Trophoblast cell (in vitro differentiated cells and primary cell): ENCODE results near the gene WSCD2.
A peak's percentile ranks its signal among the peaks of the same experiment; 100 is the strongest.

ENCODE experiments used
- DNase-seq, 2 donors: peaks; one replicate each; pipeline ENCODE4 v3.0.0-alpha.2; 2016
- H2AFZ ChIP-seq: 2 replicates; pipeline ENCODE4 v1.6.1; 2013; ENCODE audit warnings: low read length, moderate library complexity, mild to moderate bottlenecking; ENCODE audit not compliant: insufficient read depth, poor library complexity
- H2AK5ac ChIP-seq: 2 replicates; pipeline ENCODE4 v1.6.1; 2013; ENCODE audit warnings: mild to moderate bottlenecking, low read length
- H2BK120ac ChIP-seq: 2 replicates; pipeline ENCODE4 v1.6.1; 2013; ENCODE audit warnings: low read length, mild to moderate bottlenecking, moderate library complexity; ENCODE audit not compliant: insufficient read depth, poor library complexity
- H2BK12ac ChIP-seq: 2 replicates; pipeline ENCODE4 v1.6.1; 2013; ENCODE audit warnings: mild to moderate bottlenecking, low read length, moderate library complexity
- H2BK5ac ChIP-seq: 2 replicates; pipeline ENCODE4 v1.6.1; 2013; ENCODE audit warnings: low read length, low read depth, moderate library complexity, mild to moderate bottlenecking; ENCODE audit not compliant: poor library complexity
- H3K14ac ChIP-seq: 2 replicates; pipeline ENCODE4 v1.6.1; 2013; ENCODE audit warnings: mild to moderate bottlenecking, low read length
- H3K18ac ChIP-seq: 2 replicates; pipeline ENCODE4 v1.6.1; 2013; ENCODE audit warnings: mild to moderate bottlenecking, low read length
- H3K23ac ChIP-seq: 2 replicates; pipeline ENCODE4 v1.6.1; 2013; ENCODE audit warnings: low read length
- H3K27ac ChIP-seq: 2 replicates; pipeline ENCODE4 v1.5.1; 2013; ENCODE audit warnings: low read depth, mild to moderate bottlenecking, inconsistent platforms, low read length, moderate library complexity
- H3K27me3 ChIP-seq: 2 replicates; pipeline ENCODE4 v1.6.1; 2013; ENCODE audit warnings: inconsistent platforms, mild to moderate bottlenecking, low read length, moderate library complexity; ENCODE audit not compliant: insufficient read depth
- H3K36me3 ChIP-seq, 2 experiments: 1 replicate in 1 of 2; 2 replicates in 1 of 2; pipeline ENCODE4 v1.6.1; 2013; ENCODE audit warnings: low read length in 2 of 2, mild to moderate bottlenecking in 2 of 2, moderate library complexity in 1 of 2; ENCODE audit not compliant: insufficient read depth in 2 of 2, control insufficient read depth in 1 of 2
- H3K4ac ChIP-seq: 2 replicates; pipeline ENCODE4 v1.6.1; 2013; ENCODE audit warnings: low read depth, mild to moderate bottlenecking, low read length, moderate library complexity
- H3K4me1 ChIP-seq, 2 experiments: 1 replicate in 1 of 2; 2 replicates in 1 of 2; pipeline ENCODE4 v1.6.1; 2013; ENCODE audit warnings: low read length in 2 of 2, mild to moderate bottlenecking in 2 of 2, moderate library complexity in 1 of 2; ENCODE audit not compliant: insufficient read depth in 2 of 2, control insufficient read depth in 1 of 2
- H3K4me2 ChIP-seq: 2 replicates; pipeline ENCODE4 v1.6.1; 2013; ENCODE audit warnings: inconsistent platforms, mild to moderate bottlenecking, low read length, moderate library complexity
- H3K4me3 ChIP-seq: 2 replicates; pipeline ENCODE4 v1.5.1; 2013; ENCODE audit warnings: mild to moderate bottlenecking, low read depth, low read length, inconsistent platforms
- H3K79me1 ChIP-seq: one replicate; pipeline ENCODE4 v1.6.1; 2013; ENCODE audit warnings: low read length
- H3K79me2 ChIP-seq: 2 replicates; pipeline ENCODE4 v1.6.1; 2013; ENCODE audit warnings: low read length, mild to moderate bottlenecking; ENCODE audit not compliant: control insufficient read depth, insufficient read depth, poor library complexity
- H3K9ac ChIP-seq: 2 replicates; pipeline ENCODE4 v1.6.1; 2013; ENCODE audit warnings: mild to moderate bottlenecking, low read length
- H3K9me3 ChIP-seq: 2 replicates; pipeline ENCODE4 v1.6.1; 2013; ENCODE audit warnings: low read depth, mild to moderate bottlenecking, control low read depth, inconsistent platforms, low read length; ENCODE audit not compliant: insufficient read depth
- H4K12ac ChIP-seq: 2 replicates; pipeline ENCODE4 v1.6.1; 2013; ENCODE audit warnings: low read depth, mild to moderate bottlenecking, low read length, moderate library complexity
- H4K8ac ChIP-seq: 2 replicates; pipeline ENCODE4 v1.6.1; 2013; ENCODE audit warnings: low read depth, mild to moderate bottlenecking, low read length, moderate library complexity
- H4K91ac ChIP-seq: one replicate; pipeline ENCODE4 v1.6.1; 2013; ENCODE audit warnings: low read depth, mild to moderate bottlenecking, low read length, moderate library complexity
- WGBS: extraction: QIAGEN DNeasy Blood & Tissue Kit; methylation state at CpG from one replicate; pipeline ENCODE4 v1.1.7; 2013; ENCODE audit warnings: missing lambda C conversion rate; ENCODE audit not compliant: insufficient read length, insufficient coverage; ENCODE audit errors: extremely low coverage; 5-methylcytosine and 5-hydroxymethylcytosine counted together

The WSCD2 gene

DNA sequence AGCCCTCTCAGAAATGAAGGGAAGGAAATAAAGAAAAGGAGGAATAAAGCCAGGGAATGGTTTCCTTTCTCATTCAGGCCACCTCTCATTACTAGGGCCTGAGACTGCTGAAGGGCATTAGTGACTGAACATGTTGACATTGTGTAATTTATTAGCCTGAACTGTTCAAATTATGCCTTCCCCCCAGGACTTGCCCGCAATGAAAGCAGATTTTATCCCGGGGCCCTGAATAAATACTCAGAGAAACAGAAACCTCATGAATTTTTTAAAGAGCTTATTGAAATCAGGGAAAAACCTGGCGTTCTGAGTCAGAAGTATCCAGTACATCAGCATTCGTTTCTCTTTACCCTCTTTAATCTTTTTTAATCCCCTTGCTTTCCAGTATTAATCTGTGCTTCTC is 35.9 kb upstream of the WSCD2 start:
- WGBS: no CpG with 5 or more reads among the region's 4 CpGs
- Histone ChIP-seq H3K27me3 (no peaks in the 10 kb centered on the region), H3K4me1 (no peaks in the 10 kb centered on the region), H3K79me2 (no peaks in the 10 kb centered on the region), H3K36me3 (no peaks in the 10 kb centered on the region), H2BK12ac (no peak overlapping the region), H3K9me3 (no peaks in the 10 kb centered on the region), H2AFZ (no peak overlapping the region), H2BK120ac (no peak overlapping the region), H2BK5ac (no peak overlapping the region), H3K9ac (no peak overlapping the region), H4K8ac (no peak overlapping the region), H3K27ac (no peak overlapping the region), H3K18ac (no peak overlapping the region), H3K23ac (no peak overlapping the region), H2AK5ac (no peak overlapping the region), H4K12ac (no peak overlapping the region), H3K4me2 (no peak overlapping the region), H3K79me1 (no peaks in the 10 kb centered on the region), H4K91ac (no peak overlapping the region), H3K4ac (no peak overlapping the region), H3K4me3 (no peak overlapping the region), H3K14ac (no peak overlapping the region)
- DNase-seq: no peak

DNA sequence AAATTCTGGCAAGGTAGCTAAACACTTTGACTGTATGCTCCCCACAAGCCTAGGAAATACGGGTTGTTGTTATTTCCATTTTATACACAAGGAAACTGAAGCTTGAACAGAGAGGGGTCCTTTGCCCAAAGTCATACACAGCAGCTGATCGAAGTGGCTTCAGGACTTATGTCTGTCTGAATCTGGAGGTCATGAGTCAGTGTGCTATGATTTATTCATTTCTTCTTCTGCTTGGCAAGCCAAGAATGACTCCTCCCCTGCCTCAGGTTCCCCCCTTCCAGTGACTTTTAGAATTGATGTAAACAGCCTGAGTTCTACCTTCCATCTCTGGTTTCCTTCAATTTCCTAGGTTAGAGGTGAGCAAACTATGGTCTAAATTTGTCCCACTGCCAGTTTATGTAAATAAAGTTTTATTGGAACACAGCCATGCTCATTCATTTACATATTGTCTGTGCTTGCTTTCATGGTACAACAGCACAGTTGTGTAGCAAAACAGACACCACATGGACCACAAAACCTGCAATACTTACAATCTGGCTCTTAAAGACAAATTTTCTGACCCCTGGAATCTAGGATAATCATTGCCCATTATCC is 34.9 kb upstream of the WSCD2 start:
- Histone ChIP-seq H2AK5ac (no peak overlapping the region), H3K79me2 (no peaks in the 10 kb centered on the region), H3K18ac (no peak overlapping the region), H3K4me3 (no peak overlapping the region), H3K4me1 (no peaks in the 10 kb centered on the region), H4K8ac (no peak overlapping the region), H3K27ac (no peak overlapping the region), H2BK12ac (no peak overlapping the region), H3K36me3 (no peaks in the 10 kb centered on the region), H3K14ac (no peak overlapping the region), H3K9ac (no peak overlapping the region), H3K4me2 (no peak overlapping the region), H3K4ac (no peak overlapping the region), H3K9me3 (no peaks in the 10 kb centered on the region), H2BK120ac (no peak overlapping the region), H2BK5ac (no peak overlapping the region), H3K79me1 (no peaks in the 10 kb centered on the region), H3K23ac (no peak overlapping the region), H3K27me3 (no peaks in the 10 kb centered on the region), H2AFZ (no peak overlapping the region), H4K91ac (no peak overlapping the region), H4K12ac (no peak overlapping the region)
- DNase-seq: no peak
- WGBS: no CpG with 5 or more reads among the region's 2 CpGs

DNA sequence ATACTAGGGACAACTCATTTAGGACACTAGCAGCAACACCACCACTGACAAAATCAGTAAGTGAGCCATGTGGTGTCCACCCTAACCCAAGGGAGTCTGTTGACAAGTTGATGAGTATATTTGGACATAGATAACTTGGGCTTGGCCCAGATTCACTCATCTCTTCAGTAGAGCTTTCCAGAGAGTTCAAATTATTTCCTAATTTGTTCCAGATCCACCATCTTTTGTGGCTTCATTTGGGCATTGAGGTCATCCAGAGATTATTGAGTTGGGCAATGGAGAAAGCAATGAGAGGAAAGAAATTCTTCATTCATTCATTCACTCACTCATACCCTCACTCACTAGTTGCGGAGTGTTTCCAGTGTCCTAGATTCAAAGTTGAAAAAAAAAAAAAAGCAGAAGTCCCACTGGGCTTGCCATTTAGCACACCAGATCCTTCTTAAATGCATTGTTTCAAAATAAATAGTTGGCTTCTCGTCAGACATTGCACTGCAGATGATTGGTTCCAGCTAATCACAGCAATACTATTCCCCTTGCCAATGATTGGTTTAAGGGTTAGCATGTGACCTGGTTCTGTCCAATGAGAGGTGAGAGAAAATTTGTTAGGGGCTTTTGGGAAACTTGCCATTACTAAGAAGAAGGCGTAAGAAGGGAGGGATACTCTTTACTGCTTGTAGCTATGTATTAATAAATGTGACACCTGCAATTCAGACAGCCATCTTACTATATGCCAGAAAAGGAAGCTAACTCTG is 31.8 kb upstream of the WSCD2 start:
- Histone ChIP-seq H3K27ac (no peak overlapping the region), H3K4me1 (no peaks in the 10 kb centered on the region), H3K4me3 (no peak overlapping the region), H2AFZ (no peak overlapping the region), H2BK12ac (no peak overlapping the region), H4K91ac (no peak overlapping the region), H3K36me3 (no peaks in the 10 kb centered on the region), H3K79me1 (no peaks in the 10 kb centered on the region), H3K23ac (no peak overlapping the region), H3K4me2 (no peak overlapping the region), H4K8ac (no peak overlapping the region), H2AK5ac (no peak overlapping the region), H4K12ac (no peak overlapping the region), H2BK5ac (no peak overlapping the region), H3K4ac (no peak overlapping the region), H3K9ac (no peak overlapping the region), H3K18ac (no peak overlapping the region), H3K27me3 (no peaks in the 10 kb centered on the region), H3K14ac (no peak overlapping the region), H3K9me3 (no peaks in the 10 kb centered on the region), H2BK120ac (no peak overlapping the region), H3K79me2 (no peaks in the 10 kb centered on the region)
- DNase-seq: no peak
- WGBS: no CpG with 5 or more reads among the region's 3 CpGs

DNA sequence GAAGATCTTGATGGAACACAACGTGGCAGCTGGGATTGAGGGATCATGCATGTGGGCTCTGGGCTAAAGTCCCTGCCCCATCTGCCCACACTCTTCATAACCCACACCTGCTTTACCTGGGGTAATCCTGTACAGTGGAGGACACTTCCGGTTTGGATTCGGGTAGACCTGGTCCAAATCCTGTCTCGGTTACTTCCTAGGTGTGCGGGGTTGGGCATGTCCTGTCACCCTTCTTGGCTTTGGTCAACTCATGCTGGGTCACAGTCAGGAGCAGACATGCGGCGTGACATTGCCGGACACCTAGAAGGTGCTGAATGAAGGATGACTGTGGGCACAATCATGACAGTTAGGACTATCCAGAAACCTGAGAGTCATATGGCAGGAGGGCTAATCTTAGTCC is 30.7 kb upstream of the WSCD2 start:
- Histone ChIP-seq H3K4me1 (no peaks in the 10 kb centered on the region), H3K18ac (no peak overlapping the region), H3K4me3 (peak overlapping the region; percentile 43), H3K14ac (no peak overlapping the region), H3K79me2 (no peaks in the 10 kb centered on the region), H2BK5ac (no peak overlapping the region), H3K9ac (no peak overlapping the region), H3K27ac (no peak overlapping the region), H4K91ac (no peak overlapping the region), H3K27me3 (no peaks in the 10 kb centered on the region), H4K12ac (no peak overlapping the region), H3K4ac (no peak overlapping the region), H4K8ac (no peak overlapping the region), H2BK12ac (no peak overlapping the region), H2AK5ac (no peak overlapping the region), H3K9me3 (no peaks in the 10 kb centered on the region), H3K36me3 (no peaks in the 10 kb centered on the region), H3K4me2 (no peak overlapping the region), H2AFZ (no peak overlapping the region), H2BK120ac (no peak overlapping the region), H3K79me1 (no peaks in the 10 kb centered on the region), H3K23ac (no peak overlapping the region)
- WGBS: no CpG with 5 or more reads among the region's 8 CpGs
- DNase-seq: no peak
